GM12864 (cell line): ENCODE results near the gene AKAP13.

Experiments
- DNase-seq: peaks from one replicate; pipeline ENCODE4 v3.0.0-alpha.2; 2011; ENCODE audit warnings: low read depth
- H3K4me3 ChIP-seq: 2 replicates; pipeline ENCODE4 v1.5.1; 2011; ENCODE audit warnings: mild to moderate bottlenecking, low read depth, low read length, control low read depth
- TF ChIP-seq, protein P1 (sequence below): IDR thresholded peaks from 2 replicates; pipeline ENCODE4 v1.5.1; 2011; ENCODE audit warnings: low read depth, mild to moderate bottlenecking, moderate library complexity, low read length, control low read depth, inconsistent platforms; ENCODE audit errors: missing control alignments

The AKAP13 gene

GRCh38 chr15:85767785-85768529, 387.6 kb downstream of the AKAP13 start:
- no peak overlapping the region for H3K4me3 ChIP-seq
- TF ChIP-seq, protein P1, sequence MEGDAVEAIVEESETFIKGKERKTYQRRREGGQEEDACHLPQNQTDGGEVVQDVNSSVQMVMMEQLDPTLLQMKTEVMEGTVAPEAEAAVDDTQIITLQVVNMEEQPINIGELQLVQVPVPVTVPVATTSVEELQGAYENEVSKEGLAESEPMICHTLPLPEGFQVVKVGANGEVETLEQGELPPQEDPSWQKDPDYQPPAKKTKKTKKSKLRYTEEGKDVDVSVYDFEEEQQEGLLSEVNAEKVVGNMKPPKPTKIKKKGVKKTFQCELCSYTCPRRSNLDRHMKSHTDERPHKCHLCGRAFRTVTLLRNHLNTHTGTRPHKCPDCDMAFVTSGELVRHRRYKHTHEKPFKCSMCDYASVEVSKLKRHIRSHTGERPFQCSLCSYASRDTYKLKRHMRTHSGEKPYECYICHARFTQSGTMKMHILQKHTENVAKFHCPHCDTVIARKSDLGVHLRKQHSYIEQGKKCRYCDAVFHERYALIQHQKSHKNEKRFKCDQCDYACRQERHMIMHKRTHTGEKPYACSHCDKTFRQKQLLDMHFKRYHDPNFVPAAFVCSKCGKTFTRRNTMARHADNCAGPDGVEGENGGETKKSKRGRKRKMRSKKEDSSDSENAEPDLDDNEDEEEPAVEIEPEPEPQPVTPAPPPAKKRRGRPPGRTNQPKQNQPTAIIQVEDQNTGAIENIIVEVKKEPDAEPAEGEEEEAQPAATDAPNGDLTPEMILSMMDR = no peak
- DNase-seq = no peak

DNA sequence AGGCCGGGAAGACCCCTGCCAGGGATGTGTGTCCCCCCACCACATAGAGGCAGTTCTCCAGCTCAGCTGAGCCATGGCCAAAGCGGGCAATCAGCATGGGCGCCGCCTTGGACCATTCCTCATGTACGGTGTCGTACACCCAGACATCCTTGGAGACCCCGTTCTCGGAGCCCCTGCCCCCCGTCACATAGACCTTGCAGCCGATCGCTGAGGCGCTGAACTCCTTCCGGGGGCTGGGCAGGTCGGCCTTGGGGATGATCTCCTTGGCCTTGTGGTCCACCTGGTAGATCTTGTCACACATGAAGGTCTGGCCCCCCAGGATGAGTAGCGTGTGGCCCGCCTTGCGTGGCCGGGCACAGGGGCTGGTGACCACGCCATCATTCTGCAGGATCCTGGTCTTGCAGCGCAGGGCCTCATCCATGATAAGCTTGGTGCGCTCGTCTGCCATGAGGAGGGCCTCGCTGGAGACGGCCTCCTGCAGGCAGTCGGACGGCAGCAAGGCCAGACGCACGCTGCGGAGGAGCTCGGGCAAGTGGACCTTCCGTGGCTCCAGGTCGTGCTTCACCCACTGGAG, 388.3 kb downstream of the AKAP13 start:
- no peak overlapping the region for H3K4me3 ChIP-seq
- no peak for DNase-seq
- TF ChIP-seq, protein P1 = no peak

DNA sequence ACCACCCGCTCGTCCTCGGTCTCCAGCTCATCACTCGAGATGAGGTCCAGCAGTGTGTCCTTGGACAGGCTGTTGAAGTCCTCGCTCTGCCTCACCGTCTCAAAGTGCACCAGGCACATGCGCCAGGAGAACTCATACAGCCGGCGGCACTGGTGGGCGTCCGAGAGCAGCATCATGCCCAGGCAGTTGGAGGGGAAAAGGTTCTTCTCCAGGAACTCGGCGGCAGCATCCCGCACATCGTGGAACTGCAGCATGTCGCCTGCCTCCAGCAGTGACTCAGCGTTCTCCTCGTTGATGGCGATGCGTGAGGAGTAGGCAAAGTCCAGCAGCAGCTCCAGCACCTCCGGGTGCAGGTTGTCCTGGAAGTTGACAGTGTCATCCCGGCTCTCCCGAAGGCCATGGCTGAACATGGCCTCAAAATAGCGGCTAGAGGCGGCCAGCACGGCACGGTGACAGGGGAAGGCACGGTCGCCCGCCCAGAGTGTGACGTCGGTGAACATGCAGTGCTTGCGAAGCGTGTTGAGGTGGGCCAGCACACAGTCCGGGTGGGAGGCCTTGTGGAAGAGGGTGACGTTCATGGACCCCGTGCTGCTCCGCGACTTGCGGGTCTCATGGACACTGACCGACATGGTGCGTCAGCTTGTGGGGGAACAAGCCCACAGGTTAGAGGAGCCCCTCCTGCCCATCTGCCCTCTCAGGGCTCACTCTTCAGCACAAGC, 388.9 kb downstream of the AKAP13 start:
- no peak overlapping the region for H3K4me3 ChIP-seq
- no peak for DNase-seq
- TF ChIP-seq, protein P1 = no peak

DNA sequence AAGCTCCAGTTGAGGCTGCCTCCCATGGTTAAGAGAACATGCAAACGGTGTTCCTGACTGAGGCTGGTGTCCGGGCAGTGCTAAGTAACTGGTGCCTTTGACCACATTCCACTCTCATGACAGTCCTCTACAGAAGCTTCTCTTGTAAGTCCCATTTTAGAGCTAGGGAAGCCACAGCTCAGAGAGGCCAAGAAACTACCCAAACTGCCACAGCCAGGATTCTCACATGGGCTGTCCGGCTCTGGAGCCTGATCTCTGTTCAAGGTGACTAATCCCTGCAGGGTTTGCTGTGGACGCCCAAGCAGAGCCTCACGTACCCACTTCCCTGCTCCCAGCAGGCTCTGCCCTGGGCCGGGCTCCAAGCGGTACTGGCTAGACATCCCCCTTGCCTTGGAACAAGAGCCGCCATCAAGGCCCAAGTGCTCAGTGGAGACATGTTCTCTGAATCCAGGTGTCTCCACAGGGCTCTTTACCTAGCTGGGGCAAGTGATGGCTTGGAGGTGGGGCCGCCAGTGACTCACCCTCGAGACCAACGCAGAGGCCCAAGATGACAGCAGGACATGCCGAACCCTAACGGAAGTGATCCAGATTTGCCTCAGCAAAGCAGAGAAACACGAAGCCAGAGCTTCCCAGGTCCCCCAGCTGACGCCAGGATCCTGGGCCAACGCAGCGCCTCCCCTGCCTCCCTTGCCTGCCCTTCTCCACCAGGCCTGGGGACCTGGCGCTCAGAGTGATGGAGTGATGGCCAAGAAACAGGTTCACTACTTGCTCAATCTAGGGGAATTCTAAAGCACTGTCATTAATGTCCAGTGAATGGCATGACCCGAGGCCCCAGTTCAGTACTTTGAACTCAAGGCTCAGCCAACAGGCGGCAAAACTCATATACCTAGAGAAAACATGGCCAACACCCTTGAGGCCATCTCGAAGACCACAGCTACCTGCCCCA, 390.0 kb downstream of the AKAP13 start:
- H3K4me3 ChIP-seq = no peak overlapping the region
- TF ChIP-seq, protein P1 = no peak
- no peak for DNase-seq

DNA sequence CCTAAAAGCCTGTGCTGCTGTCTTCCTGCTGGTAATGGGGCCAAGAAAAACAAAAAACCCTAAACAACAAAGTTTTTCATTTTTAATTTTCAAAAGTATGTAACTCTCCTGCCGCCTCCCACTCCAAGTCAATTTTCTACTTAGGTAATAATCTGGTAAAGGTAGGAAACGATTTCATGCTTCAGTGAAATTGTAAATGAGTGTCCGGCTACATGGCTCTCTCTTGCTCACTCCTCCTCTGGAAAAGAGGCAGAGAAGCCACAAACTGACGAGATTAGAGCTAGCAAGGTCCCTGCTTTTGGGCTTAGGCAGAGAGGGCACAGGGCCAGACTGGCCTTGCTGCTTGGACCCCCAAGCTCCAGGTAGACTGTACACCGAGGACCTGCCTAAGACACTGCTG, 390.9 kb downstream of the AKAP13 start:
- no peak for DNase-seq
- no peak overlapping the region for H3K4me3 ChIP-seq
- TF ChIP-seq, protein P1 = no peak

DNA sequence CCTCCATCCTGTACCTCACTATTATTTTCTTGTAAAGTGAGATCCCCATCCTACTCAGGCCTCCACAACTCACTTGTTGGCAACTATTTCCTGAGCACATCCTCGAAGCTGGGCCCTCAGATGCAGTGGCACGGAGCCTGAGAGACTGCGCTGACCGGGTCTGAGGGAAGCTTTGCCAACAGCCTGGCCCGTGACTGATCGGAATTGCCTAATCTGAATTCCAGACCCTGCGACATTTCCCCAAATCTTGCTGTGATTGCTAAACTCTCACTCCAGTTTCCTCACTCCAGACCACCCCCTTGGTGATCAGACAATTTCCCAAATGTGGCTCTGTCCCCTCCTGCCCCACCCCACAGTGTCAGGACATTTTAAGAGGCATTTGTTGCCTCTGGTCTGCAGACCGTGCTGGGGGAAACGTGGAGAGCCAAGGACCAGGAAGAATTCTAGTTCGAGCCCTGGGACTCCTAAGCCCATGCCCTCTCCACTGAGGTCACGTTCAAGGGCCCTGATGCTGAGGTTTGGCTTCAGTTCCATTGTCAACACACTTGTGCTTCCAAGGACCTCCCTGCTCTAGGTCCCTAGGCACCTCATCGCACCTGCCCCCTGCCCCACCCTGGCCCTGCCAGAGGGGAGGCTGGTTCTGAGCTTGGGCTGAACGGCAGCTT, 391.5 kb downstream of the AKAP13 start:
- TF ChIP-seq, protein P1 = no peak
- H3K4me3 ChIP-seq = no peak overlapping the region
- DNase-seq = no peak
